SK-N-SH (cell line): ENCODE data around the gene IWS1.

Experiments
- GABPA ChIP-seq: IDR thresholded peaks from 2 replicates; pipeline ENCODE4 v1.4.0; 2012; ENCODE audit warnings: low read depth, mild to moderate bottlenecking
- RAD21 ChIP-seq: IDR thresholded peaks from 2 replicates; pipeline ENCODE4 v1.6.1; 2012; ENCODE audit warnings: mild to moderate bottlenecking, low read length
- TF ChIP-seq, protein P1 (sequence below): fragments of 200-600 bp; sonication (generic); IDR thresholded peaks from 2 replicates; pipeline ENCODE4 v1.6.1; 2017; ENCODE audit warnings: antibody characterized with exemption, mild to moderate bottlenecking, moderate library complexity
- TF ChIP-seq, protein P2 (sequence below): IDR thresholded peaks from 2 replicates; pipeline ENCODE4 v1.4.0; 2012; ENCODE audit warnings: low read depth
- TF ChIP-seq, protein P3 (sequence below): IDR thresholded peaks from 2 replicates; pipeline ENCODE4 v1.6.1; 2012; ENCODE audit warnings: mild to moderate bottlenecking, low read depth, low read length, moderate library complexity

DNA sequence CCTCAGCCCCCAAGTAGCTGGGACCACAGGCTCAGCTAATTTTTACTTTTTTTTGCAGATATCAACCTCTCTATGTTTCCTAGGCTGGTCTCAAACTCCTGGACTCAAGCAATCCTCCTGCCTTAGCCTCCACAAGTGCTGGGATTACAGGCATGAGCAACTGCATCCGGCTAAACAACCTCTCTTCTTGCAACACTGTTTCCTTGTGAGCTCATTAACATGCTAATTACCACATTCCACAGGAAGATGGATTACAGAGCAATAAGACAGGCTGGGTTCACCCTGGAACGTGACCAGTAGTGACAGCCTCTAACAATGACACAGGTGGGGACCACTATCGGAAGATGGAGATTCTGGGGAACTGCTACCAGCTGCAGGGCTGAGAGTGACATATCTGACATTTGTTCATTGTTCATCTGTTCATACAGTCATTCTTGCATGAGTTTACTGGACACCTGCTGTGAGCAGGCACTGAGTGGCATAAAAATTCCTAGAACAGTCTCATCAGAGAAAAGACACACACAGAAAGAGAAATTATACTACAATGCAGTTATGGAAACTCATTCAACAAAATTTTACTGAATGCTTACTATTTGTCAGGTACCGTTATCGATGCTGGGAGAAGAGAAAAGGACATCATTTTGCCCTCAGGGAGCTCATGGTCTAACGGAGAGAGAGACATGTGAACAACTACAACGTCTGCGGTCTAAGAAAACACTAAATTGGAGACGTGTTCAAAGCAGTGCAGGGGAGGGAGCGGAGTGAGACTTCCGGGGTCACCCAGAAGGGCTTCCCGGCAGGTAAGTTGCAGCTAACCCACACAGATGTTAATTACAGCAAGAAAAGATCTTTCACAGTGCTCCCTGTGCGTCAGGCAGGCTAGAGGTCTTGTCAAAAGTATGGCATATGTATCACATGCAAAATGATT lies 70.5 kb downstream of the IWS1 start:
- TF ChIP-seq, protein P1, sequence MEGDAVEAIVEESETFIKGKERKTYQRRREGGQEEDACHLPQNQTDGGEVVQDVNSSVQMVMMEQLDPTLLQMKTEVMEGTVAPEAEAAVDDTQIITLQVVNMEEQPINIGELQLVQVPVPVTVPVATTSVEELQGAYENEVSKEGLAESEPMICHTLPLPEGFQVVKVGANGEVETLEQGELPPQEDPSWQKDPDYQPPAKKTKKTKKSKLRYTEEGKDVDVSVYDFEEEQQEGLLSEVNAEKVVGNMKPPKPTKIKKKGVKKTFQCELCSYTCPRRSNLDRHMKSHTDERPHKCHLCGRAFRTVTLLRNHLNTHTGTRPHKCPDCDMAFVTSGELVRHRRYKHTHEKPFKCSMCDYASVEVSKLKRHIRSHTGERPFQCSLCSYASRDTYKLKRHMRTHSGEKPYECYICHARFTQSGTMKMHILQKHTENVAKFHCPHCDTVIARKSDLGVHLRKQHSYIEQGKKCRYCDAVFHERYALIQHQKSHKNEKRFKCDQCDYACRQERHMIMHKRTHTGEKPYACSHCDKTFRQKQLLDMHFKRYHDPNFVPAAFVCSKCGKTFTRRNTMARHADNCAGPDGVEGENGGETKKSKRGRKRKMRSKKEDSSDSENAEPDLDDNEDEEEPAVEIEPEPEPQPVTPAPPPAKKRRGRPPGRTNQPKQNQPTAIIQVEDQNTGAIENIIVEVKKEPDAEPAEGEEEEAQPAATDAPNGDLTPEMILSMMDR, result no peak
- TF ChIP-seq RAD21, result no peak
- TF ChIP-seq, protein P2, sequence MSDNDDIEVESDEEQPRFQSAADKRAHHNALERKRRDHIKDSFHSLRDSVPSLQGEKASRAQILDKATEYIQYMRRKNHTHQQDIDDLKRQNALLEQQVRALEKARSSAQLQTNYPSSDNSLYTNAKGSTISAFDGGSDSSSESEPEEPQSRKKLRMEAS, result no peak
- TF ChIP-seq, protein P3, sequence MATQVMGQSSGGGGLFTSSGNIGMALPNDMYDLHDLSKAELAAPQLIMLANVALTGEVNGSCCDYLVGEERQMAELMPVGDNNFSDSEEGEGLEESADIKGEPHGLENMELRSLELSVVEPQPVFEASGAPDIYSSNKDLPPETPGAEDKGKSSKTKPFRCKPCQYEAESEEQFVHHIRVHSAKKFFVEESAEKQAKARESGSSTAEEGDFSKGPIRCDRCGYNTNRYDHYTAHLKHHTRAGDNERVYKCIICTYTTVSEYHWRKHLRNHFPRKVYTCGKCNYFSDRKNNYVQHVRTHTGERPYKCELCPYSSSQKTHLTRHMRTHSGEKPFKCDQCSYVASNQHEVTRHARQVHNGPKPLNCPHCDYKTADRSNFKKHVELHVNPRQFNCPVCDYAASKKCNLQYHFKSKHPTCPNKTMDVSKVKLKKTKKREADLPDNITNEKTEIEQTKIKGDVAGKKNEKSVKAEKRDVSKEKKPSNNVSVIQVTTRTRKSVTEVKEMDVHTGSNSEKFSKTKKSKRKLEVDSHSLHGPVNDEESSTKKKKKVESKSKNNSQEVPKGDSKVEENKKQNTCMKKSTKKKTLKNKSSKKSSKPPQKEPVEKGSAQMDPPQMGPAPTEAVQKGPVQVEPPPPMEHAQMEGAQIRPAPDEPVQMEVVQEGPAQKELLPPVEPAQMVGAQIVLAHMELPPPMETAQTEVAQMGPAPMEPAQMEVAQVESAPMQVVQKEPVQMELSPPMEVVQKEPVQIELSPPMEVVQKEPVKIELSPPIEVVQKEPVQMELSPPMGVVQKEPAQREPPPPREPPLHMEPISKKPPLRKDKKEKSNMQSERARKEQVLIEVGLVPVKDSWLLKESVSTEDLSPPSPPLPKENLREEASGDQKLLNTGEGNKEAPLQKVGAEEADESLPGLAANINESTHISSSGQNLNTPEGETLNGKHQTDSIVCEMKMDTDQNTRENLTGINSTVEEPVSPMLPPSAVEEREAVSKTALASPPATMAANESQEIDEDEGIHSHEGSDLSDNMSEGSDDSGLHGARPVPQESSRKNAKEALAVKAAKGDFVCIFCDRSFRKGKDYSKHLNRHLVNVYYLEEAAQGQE, result no peak
- TF ChIP-seq GABPA, result no peak
